ENCODE data around the gene PITX1. TPM values are rescaled to one million over a fixed set of nuclear protein-coding genes. Genes with fewer than 3 reads are reported as not detected.

Gene PITX1
- total RNA-seq, 1 experiment from 2014 or later = 31.0 TPM

DNA sequence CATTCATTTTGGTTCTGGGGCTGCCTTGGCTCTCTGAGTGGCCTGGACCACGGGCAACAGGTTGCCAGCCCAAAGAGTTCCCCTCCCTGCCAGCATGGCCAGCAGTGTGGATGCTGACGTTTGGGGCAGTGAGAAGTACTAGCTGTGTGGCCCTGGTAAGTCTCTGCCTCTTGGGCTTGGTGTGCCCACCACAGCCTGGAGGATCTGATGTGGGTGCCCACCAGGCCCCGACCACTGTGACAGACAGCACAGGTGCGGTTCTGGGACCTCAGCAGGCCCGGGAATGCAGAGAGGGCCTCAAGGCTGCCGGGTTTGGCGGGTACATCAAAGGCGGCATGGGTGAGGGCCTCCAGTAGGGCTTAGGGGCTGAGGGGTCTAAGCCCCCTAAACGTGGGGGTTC is 33.6 kb upstream of the PITX1 start:
- TF ChIP-seq EZH2 (IDR thresholded peaks at IDR 0.05) = no peak
- TF ChIP-seq, protein P1, sequence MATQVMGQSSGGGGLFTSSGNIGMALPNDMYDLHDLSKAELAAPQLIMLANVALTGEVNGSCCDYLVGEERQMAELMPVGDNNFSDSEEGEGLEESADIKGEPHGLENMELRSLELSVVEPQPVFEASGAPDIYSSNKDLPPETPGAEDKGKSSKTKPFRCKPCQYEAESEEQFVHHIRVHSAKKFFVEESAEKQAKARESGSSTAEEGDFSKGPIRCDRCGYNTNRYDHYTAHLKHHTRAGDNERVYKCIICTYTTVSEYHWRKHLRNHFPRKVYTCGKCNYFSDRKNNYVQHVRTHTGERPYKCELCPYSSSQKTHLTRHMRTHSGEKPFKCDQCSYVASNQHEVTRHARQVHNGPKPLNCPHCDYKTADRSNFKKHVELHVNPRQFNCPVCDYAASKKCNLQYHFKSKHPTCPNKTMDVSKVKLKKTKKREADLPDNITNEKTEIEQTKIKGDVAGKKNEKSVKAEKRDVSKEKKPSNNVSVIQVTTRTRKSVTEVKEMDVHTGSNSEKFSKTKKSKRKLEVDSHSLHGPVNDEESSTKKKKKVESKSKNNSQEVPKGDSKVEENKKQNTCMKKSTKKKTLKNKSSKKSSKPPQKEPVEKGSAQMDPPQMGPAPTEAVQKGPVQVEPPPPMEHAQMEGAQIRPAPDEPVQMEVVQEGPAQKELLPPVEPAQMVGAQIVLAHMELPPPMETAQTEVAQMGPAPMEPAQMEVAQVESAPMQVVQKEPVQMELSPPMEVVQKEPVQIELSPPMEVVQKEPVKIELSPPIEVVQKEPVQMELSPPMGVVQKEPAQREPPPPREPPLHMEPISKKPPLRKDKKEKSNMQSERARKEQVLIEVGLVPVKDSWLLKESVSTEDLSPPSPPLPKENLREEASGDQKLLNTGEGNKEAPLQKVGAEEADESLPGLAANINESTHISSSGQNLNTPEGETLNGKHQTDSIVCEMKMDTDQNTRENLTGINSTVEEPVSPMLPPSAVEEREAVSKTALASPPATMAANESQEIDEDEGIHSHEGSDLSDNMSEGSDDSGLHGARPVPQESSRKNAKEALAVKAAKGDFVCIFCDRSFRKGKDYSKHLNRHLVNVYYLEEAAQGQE (IDR thresholded peaks at IDR 0.05; ENCODE audit: low read depth) = no peak
- TF ChIP-seq, protein P2, sequence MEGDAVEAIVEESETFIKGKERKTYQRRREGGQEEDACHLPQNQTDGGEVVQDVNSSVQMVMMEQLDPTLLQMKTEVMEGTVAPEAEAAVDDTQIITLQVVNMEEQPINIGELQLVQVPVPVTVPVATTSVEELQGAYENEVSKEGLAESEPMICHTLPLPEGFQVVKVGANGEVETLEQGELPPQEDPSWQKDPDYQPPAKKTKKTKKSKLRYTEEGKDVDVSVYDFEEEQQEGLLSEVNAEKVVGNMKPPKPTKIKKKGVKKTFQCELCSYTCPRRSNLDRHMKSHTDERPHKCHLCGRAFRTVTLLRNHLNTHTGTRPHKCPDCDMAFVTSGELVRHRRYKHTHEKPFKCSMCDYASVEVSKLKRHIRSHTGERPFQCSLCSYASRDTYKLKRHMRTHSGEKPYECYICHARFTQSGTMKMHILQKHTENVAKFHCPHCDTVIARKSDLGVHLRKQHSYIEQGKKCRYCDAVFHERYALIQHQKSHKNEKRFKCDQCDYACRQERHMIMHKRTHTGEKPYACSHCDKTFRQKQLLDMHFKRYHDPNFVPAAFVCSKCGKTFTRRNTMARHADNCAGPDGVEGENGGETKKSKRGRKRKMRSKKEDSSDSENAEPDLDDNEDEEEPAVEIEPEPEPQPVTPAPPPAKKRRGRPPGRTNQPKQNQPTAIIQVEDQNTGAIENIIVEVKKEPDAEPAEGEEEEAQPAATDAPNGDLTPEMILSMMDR (IDR thresholded peaks at IDR 0.05 in 2 of 3, conservative IDR thresholded peaks at IDR 0.05 in 1 of 3; ENCODE audit: borderline replicate concordance in 1 of 3, insufficient read depth in 1 of 3, low read depth in 2 of 3, low read length in 2 of 3) = no peak
- intact Hi-C loops (cut with micrococcal nuclease) = no loop called here
- no peak overlapping the region for H2AFZ ChIP-seq (ENCODE audit: low read depth, low read length, poor library complexity, severe bottlenecking)
- POLR2A ChIA-PET = no interaction called here
- H3K36me3 ChIP-seq (ENCODE audit: control insufficient read depth in 1 of 2, insufficient read depth in 2 of 2, low read length in 2 of 2) = no peaks in the 10 kb centered on the region
- no peaks in the 10 kb centered on the region for H3K9me3 ChIP-seq (ENCODE audit: control insufficient read depth in 1 of 2, insufficient read depth in 1 of 2, low read depth in 1 of 2, low read length in 2 of 2)
- no peak overlapping the region for H3K4me3 ChIP-seq (replicated peaks in 1 of 2; ENCODE audit: low read depth in 1 of 2, low read length in 2 of 2)
- DNase-seq (ENCODE audit: low read depth, low spot score) (no peak), ATAC-seq (no peak)
- H3K27me3 ChIP-seq (ENCODE audit: insufficient read depth, low read length) = no peaks in the 10 kb centered on the region
- no peaks in the 10 kb centered on the region for H4K20me1 ChIP-seq (ENCODE audit: insufficient read depth)
- H3K27ac ChIP-seq (ENCODE audit: low read depth, low read length) = no peak overlapping the region
- no peaks in the 10 kb centered on the region for H3K9me2 ChIP-seq (ENCODE audit: insufficient read depth)
- no peaks in the 10 kb centered on the region for H3K79me2 ChIP-seq (ENCODE audit: insufficient read depth, low read length)
- H3K4me2 ChIP-seq (ENCODE audit: low read length) = no peak overlapping the region
- no TSS peak for BruUV-seq (replicated peaks)
- RAD21 ChIA-PET (ENCODE audit: low non-redundant PET in 1 of 2, low total read pairs in 2 of 2, uncharacterized antibody in 2 of 2, unreplicated experiment in 2 of 2) = no interaction called here
- CTCF ChIA-PET = no interaction called here
- H3K9ac ChIP-seq (ENCODE audit: low read length) = no peak overlapping the region
- H3K4me1 ChIP-seq (ENCODE audit: control insufficient read depth in 1 of 2, insufficient read depth in 2 of 2, low read length in 2 of 2) = no peaks in the 10 kb centered on the region

DNA sequence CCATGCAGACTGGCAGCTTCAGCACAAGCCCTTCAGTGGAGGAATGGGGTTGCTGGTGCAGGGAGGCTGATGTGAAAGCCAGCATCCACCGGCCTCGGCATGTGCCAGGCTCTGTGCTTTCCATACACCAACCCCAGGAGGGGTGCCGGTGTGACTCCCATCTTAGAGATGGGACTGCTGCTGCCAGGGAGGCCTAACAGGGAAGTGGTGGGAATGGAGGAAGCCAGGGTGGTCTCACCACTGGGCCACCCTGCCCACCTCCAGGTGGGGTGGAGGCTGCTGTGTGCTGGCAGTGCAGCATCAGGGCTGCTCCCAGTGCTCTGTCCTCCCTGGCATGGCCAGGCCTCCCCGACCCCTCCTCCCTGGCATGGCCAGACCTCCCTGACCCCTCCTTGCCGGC is 32.8 kb upstream of the PITX1 start:
- H2AFZ ChIP-seq (ENCODE audit: low read depth, low read length, poor library complexity, severe bottlenecking) = no peak overlapping the region
- ChIA-PET CTCF (no interaction called here), POLR2A (no interaction called here), RAD21 (ENCODE audit: low non-redundant PET in 1 of 2, low total read pairs in 2 of 2, uncharacterized antibody in 2 of 2, unreplicated experiment in 2 of 2) (no interaction called here)
- no peaks in the 10 kb centered on the region for H3K4me1 ChIP-seq (ENCODE audit: control insufficient read depth in 1 of 2, insufficient read depth in 2 of 2, low read length in 2 of 2)
- no peak overlapping the region for H3K4me2 ChIP-seq (ENCODE audit: low read length)
- no peaks in the 10 kb centered on the region for H3K79me2 ChIP-seq (ENCODE audit: insufficient read depth, low read length)
- no peak overlapping the region for H3K4me3 ChIP-seq (replicated peaks in 1 of 2; ENCODE audit: low read depth in 1 of 2, low read length in 2 of 2)
- ATAC-seq (no peak), DNase-seq (ENCODE audit: low read depth, low spot score) (no peak)
- H3K9me2 ChIP-seq (ENCODE audit: insufficient read depth) = no peaks in the 10 kb centered on the region
- no peak overlapping the region for H3K27ac ChIP-seq (ENCODE audit: low read depth, low read length)
- no peaks in the 10 kb centered on the region for H4K20me1 ChIP-seq (ENCODE audit: insufficient read depth)
- H3K36me3 ChIP-seq (ENCODE audit: control insufficient read depth in 1 of 2, insufficient read depth in 2 of 2, low read length in 2 of 2) = no peaks in the 10 kb centered on the region
- BruUV-seq (replicated peaks) = no TSS peak
- no peaks in the 10 kb centered on the region for H3K27me3 ChIP-seq (ENCODE audit: insufficient read depth, low read length)
- H3K9me3 ChIP-seq (ENCODE audit: control insufficient read depth in 1 of 2, insufficient read depth in 1 of 2, low read depth in 1 of 2, low read length in 2 of 2) = no peaks in the 10 kb centered on the region
- no peak overlapping the region for H3K9ac ChIP-seq (ENCODE audit: low read length)
- intact Hi-C loops (cut with micrococcal nuclease) = no loop called here
- TF ChIP-seq, protein P2 (IDR thresholded peaks at IDR 0.05 in 2 of 3, conservative IDR thresholded peaks at IDR 0.05 in 1 of 3; ENCODE audit: borderline replicate concordance in 1 of 3, insufficient read depth in 1 of 3, low read depth in 2 of 3, low read length in 2 of 3) = no peak
- TF ChIP-seq CBX3 (IDR thresholded peaks at IDR 0.05; ENCODE audit: low read depth) (no peak), EZH2phosphoT487 (IDR thresholded peaks at IDR 0.05; ENCODE audit: borderline replicate concordance) (no peak)
- TF ChIP-seq, protein P3, sequence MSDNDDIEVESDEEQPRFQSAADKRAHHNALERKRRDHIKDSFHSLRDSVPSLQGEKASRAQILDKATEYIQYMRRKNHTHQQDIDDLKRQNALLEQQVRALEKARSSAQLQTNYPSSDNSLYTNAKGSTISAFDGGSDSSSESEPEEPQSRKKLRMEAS (IDR thresholded peaks at IDR 0.05) = no peak
- TF ChIP-seq, protein P1 (IDR thresholded peaks at IDR 0.05; ENCODE audit: low read depth) = no peak
